Glutamatergic neuron (in vitro differentiated cells): ENCODE results near the gene PLEKHA5. TPM values are rescaled to one million over a fixed set of nuclear protein-coding genes. Genes with fewer than 3 reads are reported as not detected.

Experiments
- DNase-seq: peaks from one replicate; pipeline ENCODE4 v3.0.0; 2022
- H3K27ac Mint-ChIP-seq: one replicate; pipeline ENCODE4 v1.8.0; 2020; ENCODE audit warnings: mild to moderate bottlenecking, mixed read lengths, inconsistent platforms; ENCODE audit not compliant: unreplicated experiment
- H3K27me3 Mint-ChIP-seq: one replicate; pipeline ENCODE4 v1.8.0; 2020; ENCODE audit warnings: mild to moderate bottlenecking, moderate library complexity, mixed read lengths, inconsistent platforms; ENCODE audit not compliant: unreplicated experiment
- H3K36me3 Mint-ChIP-seq: one replicate; pipeline ENCODE4 v1.8.0; 2020; ENCODE audit warnings: mild to moderate bottlenecking, mixed read lengths, inconsistent platforms; ENCODE audit not compliant: unreplicated experiment
- H3K4me1 Mint-ChIP-seq: one replicate; pipeline ENCODE4 v1.8.0; 2020; ENCODE audit warnings: mild to moderate bottlenecking, low read depth, mixed read lengths, inconsistent platforms; ENCODE audit not compliant: unreplicated experiment
- H3K4me3 Mint-ChIP-seq: one replicate; pipeline ENCODE4 v1.8.0; 2020; ENCODE audit warnings: mild to moderate bottlenecking, mixed read lengths, inconsistent platforms; ENCODE audit not compliant: unreplicated experiment
- H3K9me3 Mint-ChIP-seq: one replicate; pipeline ENCODE4 v1.8.0; 2020; ENCODE audit warnings: mild to moderate bottlenecking, moderate library complexity, mixed read lengths, inconsistent platforms; ENCODE audit not compliant: unreplicated experiment
- total RNA-seq: library from RNA; stranded (reverse); fragmentation: NEBNext Ultra II Directional; extraction: Animal tissue kit (Norgen Biotek cat#: 25700); gene quantifications from one replicate; pipeline ENCODE4 v1.2.1, GENCODE V29; 2021; ENCODE audit not compliant: unreplicated experiment
- TF ChIP-seq, protein P1 (sequence below): fragments of 200-600 bp; sonication (generic); IDR thresholded peaks from one replicate; pipeline ENCODE4 v1.5.0; 2021; ENCODE audit not compliant: partially characterized antibody, unreplicated experiment

The PLEKHA5 gene
- total RNA-seq, 1 donor from 2014 or later, result 314 TPM

DNA sequence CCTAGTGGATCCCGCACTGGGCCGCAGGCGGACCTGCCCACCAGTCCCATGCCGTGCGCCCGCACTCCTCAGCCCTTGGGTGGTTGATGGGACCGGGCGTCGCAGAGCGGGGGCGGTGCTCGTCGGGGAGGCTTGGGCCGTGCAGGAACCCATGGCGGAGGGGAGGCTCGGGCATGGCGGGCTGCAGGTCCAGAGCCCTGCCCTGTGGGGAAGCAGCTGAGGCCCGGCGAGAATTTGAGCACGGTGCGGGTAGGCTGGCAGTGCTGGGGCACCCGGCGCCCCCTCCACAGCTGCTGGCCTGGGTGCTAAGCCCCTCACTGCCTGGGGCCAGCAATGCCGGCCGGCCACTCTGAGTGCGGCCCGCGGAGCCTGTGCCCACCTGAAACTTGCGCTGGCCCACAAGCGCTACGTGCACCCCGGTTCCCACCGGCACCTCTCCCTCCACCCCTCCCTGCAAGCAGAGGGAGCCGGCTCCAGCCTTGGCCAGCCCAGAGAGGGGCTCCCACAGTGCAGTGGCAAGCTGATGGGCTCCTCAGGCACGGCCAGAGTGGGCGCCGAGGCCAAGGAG, 100.8 kb downstream of the PLEKHA5 start:
- peaks cover 6% of the 10 kb centered on the region for H3K27me3 Mint-ChIP-seq
- peaks cover 11% of the 10 kb centered on the region for H3K9me3 Mint-ChIP-seq
- H3K4me1 Mint-ChIP-seq, result peaks cover 31% of the 10 kb centered on the region
- no peak overlapping the region for H3K27ac Mint-ChIP-seq
- H3K4me3 Mint-ChIP-seq, result no peak overlapping the region
- no peak for DNase-seq
- peaks cover 10% of the 10 kb centered on the region for H3K36me3 Mint-ChIP-seq
- TF ChIP-seq, protein P1, sequence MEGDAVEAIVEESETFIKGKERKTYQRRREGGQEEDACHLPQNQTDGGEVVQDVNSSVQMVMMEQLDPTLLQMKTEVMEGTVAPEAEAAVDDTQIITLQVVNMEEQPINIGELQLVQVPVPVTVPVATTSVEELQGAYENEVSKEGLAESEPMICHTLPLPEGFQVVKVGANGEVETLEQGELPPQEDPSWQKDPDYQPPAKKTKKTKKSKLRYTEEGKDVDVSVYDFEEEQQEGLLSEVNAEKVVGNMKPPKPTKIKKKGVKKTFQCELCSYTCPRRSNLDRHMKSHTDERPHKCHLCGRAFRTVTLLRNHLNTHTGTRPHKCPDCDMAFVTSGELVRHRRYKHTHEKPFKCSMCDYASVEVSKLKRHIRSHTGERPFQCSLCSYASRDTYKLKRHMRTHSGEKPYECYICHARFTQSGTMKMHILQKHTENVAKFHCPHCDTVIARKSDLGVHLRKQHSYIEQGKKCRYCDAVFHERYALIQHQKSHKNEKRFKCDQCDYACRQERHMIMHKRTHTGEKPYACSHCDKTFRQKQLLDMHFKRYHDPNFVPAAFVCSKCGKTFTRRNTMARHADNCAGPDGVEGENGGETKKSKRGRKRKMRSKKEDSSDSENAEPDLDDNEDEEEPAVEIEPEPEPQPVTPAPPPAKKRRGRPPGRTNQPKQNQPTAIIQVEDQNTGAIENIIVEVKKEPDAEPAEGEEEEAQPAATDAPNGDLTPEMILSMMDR, result no peak

DNA sequence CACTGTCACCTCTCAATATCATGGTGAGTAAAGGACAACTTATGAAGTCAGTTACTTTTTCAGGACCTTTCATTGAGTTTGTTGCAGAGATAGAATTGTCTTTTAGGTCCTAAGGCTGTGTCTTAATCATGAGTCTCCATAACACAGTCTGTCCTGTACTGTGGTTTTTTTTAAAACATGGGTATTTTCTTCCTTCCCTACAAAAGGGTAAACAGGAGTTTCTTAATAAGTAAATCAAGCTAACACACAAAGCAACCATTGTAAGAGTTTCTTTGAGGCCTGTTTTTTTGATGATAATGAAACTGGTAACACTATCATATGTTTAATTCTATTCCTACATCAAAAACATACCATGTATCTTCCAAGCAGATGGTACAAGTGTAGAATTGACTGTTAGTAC, 101.4 kb downstream of the PLEKHA5 start:
- TF ChIP-seq, protein P1, result no peak
- DNase-seq, result no peak
- Mint-ChIP-seq H3K9me3 (peaks cover 11% of the 10 kb centered on the region), H3K36me3 (peaks cover 10% of the 10 kb centered on the region), H3K4me3 (no peak overlapping the region), H3K4me1 (peaks cover 35% of the 10 kb centered on the region), H3K27me3 (peaks cover 6% of the 10 kb centered on the region), H3K27ac (no peak overlapping the region)

DNA sequence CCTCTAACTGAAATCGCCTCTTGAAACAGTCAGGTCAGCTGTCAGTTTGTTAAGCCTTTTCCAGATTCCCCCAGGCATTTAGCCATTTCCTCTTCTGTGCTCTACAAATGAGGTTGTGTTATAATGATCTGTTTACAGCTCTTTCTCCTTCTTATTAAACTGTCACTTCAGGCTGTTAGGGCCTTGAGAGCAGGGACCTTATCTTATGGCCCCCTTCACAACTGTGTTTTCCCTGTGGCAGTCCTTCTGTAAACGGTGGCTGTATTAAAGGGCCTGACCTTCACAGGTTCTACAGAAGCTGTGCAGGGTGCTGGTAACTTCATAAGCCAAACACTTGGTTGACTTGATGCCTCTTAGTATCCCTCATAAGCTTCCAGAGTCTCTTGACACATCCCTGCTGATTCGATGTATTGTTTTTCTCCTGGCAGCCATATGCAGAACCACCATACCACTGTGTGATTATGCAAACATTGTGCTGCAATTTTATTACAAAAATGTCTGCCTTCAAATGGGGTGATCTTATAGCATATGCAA, 104.7 kb downstream of the PLEKHA5 start:
- H3K4me1 Mint-ChIP-seq, result peaks cover 33% of the 10 kb centered on the region
- TF ChIP-seq, protein P1, result no peak
- peaks cover 4% of the 10 kb centered on the region for H3K36me3 Mint-ChIP-seq
- peaks cover 2% of the 10 kb centered on the region for H3K27me3 Mint-ChIP-seq
- H3K9me3 Mint-ChIP-seq, result peaks cover 9% of the 10 kb centered on the region
- H3K27ac Mint-ChIP-seq, result peak overlapping the region; percentile 90
- H3K4me3 Mint-ChIP-seq, result peak overlapping the region; percentile 76
- no peak for DNase-seq

- TF ChIP-seq, protein P1, result no peak
- peak overlapping the region; percentile 76 for H3K4me3 Mint-ChIP-seq
- no peaks in the 10 kb centered on the region for H3K36me3 Mint-ChIP-seq
- DNase-seq, result no peak
- H3K4me1 Mint-ChIP-seq, result peaks cover 36% of the 10 kb centered on the region
- H3K27ac Mint-ChIP-seq, result peak overlapping the region; percentile 90
- H3K27me3 Mint-ChIP-seq, result peaks cover 2% of the 10 kb centered on the region
- peaks cover 5% of the 10 kb centered on the region for H3K9me3 Mint-ChIP-seq
Observed at GRCh38 chr12:19234981-19235871, 105.7 kb downstream of the PLEKHA5 start.
